WTC11 (cell line): ENCODE measurements around the gene MACF1.

Experiments
- CREB1 ChIP-seq: sonication (generic); formaldehyde crosslinking; IDR thresholded peaks from 2 replicates; pipeline ENCODE4 v1.8.0; 2023; ENCODE audit warnings: mild to moderate bottlenecking, missing genetic modification reagents
- ETV6 ChIP-seq: sonication (generic); formaldehyde crosslinking; IDR thresholded peaks from 2 replicates; pipeline ENCODE4 v1.8.1; 2022; ENCODE audit warnings: mild to moderate bottlenecking, missing genetic modification reagents
- MAX ChIP-seq: sonication (generic); formaldehyde crosslinking; IDR thresholded peaks from 2 replicates; pipeline ENCODE4 v1.8.0; 2022; ENCODE audit warnings: mild to moderate bottlenecking, missing genetic modification reagents
- NFYB ChIP-seq: sonication (generic); formaldehyde crosslinking; conservative IDR thresholded peaks from 2 replicates; pipeline ENCODE4 v1.8.0; 2022; ENCODE audit warnings: low read depth, missing genetic modification reagents
- ZNF281 ChIP-seq: sonication (generic); formaldehyde crosslinking; IDR thresholded peaks from 2 replicates; pipeline ENCODE4 v1.8.0; 2023; ENCODE audit warnings: mild to moderate bottlenecking, missing genetic modification reagents
- TF ChIP-seq, protein P1 (sequence below): fragments of 200-600 bp; IDR thresholded peaks from 2 replicates; pipeline ENCODE4 v1.8.0; 2022; ENCODE audit warnings: antibody characterized with exemption
- TF ChIP-seq, protein P2 (sequence below): sonication (generic); formaldehyde crosslinking; IDR thresholded peaks from 2 replicates; pipeline ENCODE4 v1.8.0; 2022; ENCODE audit warnings: mild to moderate bottlenecking, missing genetic modification reagents
- TF ChIP-seq, protein P3 (sequence below): sonication (generic); formaldehyde crosslinking; IDR thresholded peaks from 2 replicates; pipeline ENCODE4 v1.8.1; 2023; ENCODE audit warnings: mild to moderate bottlenecking, missing genetic modification reagents, moderate library complexity
- TF ChIP-seq, protein P4 (sequence below): sonication (generic); formaldehyde crosslinking; IDR thresholded peaks from 2 replicates; pipeline ENCODE4 v1.8.1; 2022; ENCODE audit warnings: mild to moderate bottlenecking, missing genetic modification reagents, moderate library complexity, borderline replicate concordance
- TF ChIP-seq, protein P5 (sequence below): fragments of 250-450 bp; sonication (Bioruptor Pico); IDR thresholded peaks from 2 replicates; pipeline ENCODE4 v1.8.0; 2021; ENCODE audit warnings: mild to moderate bottlenecking

- no peak for TF ChIP-seq ZNF281 (CRISPR knock-in tag)
- no peak for TF ChIP-seq NFYB (CRISPR knock-in tag)
- TF ChIP-seq, protein P1, sequence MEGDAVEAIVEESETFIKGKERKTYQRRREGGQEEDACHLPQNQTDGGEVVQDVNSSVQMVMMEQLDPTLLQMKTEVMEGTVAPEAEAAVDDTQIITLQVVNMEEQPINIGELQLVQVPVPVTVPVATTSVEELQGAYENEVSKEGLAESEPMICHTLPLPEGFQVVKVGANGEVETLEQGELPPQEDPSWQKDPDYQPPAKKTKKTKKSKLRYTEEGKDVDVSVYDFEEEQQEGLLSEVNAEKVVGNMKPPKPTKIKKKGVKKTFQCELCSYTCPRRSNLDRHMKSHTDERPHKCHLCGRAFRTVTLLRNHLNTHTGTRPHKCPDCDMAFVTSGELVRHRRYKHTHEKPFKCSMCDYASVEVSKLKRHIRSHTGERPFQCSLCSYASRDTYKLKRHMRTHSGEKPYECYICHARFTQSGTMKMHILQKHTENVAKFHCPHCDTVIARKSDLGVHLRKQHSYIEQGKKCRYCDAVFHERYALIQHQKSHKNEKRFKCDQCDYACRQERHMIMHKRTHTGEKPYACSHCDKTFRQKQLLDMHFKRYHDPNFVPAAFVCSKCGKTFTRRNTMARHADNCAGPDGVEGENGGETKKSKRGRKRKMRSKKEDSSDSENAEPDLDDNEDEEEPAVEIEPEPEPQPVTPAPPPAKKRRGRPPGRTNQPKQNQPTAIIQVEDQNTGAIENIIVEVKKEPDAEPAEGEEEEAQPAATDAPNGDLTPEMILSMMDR = no peak
- TF ChIP-seq, protein P2, sequence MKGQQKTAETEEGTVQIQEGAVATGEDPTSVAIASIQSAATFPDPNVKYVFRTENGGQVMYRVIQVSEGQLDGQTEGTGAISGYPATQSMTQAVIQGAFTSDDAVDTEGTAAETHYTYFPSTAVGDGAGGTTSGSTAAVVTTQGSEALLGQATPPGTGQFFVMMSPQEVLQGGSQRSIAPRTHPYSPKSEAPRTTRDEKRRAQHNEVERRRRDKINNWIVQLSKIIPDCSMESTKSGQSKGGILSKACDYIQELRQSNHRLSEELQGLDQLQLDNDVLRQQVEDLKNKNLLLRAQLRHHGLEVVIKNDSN (CRISPR knock-in tag) = no peak
- TF ChIP-seq CREB1 (CRISPR knock-in tag) = no peak
- TF ChIP-seq, protein P3, sequence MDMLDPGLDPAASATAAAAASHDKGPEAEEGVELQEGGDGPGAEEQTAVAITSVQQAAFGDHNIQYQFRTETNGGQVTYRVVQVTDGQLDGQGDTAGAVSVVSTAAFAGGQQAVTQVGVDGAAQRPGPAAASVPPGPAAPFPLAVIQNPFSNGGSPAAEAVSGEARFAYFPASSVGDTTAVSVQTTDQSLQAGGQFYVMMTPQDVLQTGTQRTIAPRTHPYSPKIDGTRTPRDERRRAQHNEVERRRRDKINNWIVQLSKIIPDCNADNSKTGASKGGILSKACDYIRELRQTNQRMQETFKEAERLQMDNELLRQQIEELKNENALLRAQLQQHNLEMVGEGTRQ (CRISPR knock-in tag) = no peak
- TF ChIP-seq, protein P4, sequence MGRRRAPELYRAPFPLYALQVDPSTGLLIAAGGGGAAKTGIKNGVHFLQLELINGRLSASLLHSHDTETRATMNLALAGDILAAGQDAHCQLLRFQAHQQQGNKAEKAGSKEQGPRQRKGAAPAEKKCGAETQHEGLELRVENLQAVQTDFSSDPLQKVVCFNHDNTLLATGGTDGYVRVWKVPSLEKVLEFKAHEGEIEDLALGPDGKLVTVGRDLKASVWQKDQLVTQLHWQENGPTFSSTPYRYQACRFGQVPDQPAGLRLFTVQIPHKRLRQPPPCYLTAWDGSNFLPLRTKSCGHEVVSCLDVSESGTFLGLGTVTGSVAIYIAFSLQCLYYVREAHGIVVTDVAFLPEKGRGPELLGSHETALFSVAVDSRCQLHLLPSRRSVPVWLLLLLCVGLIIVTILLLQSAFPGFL = no peak
- TF ChIP-seq, protein P5, sequence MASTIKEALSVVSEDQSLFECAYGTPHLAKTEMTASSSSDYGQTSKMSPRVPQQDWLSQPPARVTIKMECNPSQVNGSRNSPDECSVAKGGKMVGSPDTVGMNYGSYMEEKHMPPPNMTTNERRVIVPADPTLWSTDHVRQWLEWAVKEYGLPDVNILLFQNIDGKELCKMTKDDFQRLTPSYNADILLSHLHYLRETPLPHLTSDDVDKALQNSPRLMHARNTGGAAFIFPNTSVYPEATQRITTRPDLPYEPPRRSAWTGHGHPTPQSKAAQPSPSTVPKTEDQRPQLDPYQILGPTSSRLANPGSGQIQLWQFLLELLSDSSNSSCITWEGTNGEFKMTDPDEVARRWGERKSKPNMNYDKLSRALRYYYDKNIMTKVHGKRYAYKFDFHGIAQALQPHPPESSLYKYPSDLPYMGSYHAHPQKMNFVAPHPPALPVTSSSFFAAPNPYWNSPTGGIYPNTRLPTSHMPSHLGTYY = no peak
- TF ChIP-seq ETV6 (CRISPR knock-in tag) = no peak
- TF ChIP-seq MAX (CRISPR knock-in tag) = no peak
Observed at GRCh38 chr1:39288735-39289465, 84.4 kb downstream of the MACF1 start.
